Measurements from ENCODE around the gene KDM4B.

DNA sequence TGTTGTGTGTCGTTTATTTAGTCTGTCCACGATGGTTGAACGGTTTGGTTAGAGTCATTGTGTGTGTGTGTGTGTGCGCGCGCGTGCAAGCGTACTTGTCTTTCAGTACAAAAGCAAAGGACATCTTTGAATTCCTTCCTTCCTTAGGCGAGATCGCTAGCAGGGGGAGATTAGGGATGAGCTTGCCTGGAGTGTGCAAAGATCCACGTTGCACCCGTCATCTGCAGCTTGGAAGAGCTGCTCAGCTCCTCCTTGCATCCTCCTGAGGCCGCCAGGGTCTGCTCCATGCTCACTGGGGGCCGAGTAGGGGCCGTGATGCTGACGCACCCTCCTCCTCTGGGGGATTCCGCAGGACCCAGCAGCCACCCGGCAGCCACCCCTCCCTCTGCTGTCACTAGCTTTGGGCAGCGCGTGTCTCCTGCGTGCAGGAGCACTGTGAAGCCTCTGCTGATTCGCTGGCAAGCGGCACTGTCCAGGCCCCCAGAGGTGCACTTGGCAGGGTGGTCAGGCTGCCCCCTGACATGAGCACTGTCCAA, 137.3 kb downstream of the KDM4B start:
- TF ChIP-seq, protein P1, sequence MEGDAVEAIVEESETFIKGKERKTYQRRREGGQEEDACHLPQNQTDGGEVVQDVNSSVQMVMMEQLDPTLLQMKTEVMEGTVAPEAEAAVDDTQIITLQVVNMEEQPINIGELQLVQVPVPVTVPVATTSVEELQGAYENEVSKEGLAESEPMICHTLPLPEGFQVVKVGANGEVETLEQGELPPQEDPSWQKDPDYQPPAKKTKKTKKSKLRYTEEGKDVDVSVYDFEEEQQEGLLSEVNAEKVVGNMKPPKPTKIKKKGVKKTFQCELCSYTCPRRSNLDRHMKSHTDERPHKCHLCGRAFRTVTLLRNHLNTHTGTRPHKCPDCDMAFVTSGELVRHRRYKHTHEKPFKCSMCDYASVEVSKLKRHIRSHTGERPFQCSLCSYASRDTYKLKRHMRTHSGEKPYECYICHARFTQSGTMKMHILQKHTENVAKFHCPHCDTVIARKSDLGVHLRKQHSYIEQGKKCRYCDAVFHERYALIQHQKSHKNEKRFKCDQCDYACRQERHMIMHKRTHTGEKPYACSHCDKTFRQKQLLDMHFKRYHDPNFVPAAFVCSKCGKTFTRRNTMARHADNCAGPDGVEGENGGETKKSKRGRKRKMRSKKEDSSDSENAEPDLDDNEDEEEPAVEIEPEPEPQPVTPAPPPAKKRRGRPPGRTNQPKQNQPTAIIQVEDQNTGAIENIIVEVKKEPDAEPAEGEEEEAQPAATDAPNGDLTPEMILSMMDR (IDR thresholded peaks at IDR 0.05), result no peak
- no peak for TF ChIP-seq EP300 (IDR thresholded peaks at IDR 0.05)
- no peak for TF ChIP-seq POLR2A (IDR thresholded peaks at IDR 0.05)
